ENCODE data around the gene TRPM8.
"Not testable (repeated sequence)": the region's sequence is repeated elsewhere in the genome, so short reads cannot be mapped to it uniquely, and the experiment has no call there.

Gene TRPM8

GRCh38 chr2:233917116-233917515 lies at the start of gene TRPM8:
TSS of gene TRPM8 (plus strand) at chr2:233917373. CDS start at chr2:233926538, 9,165 bp downstream.
- no peaks in the 10 kb centered on the region for H3K4me1 ChIP-seq (ENCODE audit: insufficient read depth, insufficient read length)
- no peaks in the 10 kb centered on the region for H3K36me3 ChIP-seq (ENCODE audit: insufficient read depth, insufficient read length, low read length)
- H3K9me3 ChIP-seq (ENCODE audit: insufficient read depth, low read length) = no peaks in the 10 kb centered on the region
- H3K4me3 ChIP-seq (ENCODE audit: insufficient read length, low read depth) = no peak within 1 kb of the TSS
- no peak within 1 kb of the TSS for H3K9ac ChIP-seq (ENCODE audit: insufficient read length, low read depth)
- TF ChIP-seq ZNF274 (IDR thresholded peaks at IDR 0.05; ENCODE audit: low read depth, low read length) = no peak
- TF ChIP-seq YY1 (IDR thresholded peaks at IDR 0.05; ENCODE audit: insufficient read depth, insufficient read length) = no peak
- no peak for TF ChIP-seq SUZ12 (IDR thresholded peaks at IDR 0.05; ENCODE audit: extremely low read depth, insufficient read depth, insufficient read length)
- H3K27me3 ChIP-seq (ENCODE audit: insufficient read depth, insufficient read length) = no peaks in the 10 kb centered on the region
- no peak for DNase-seq (ENCODE audit: low read depth, low spot score)

- no peak for DNase-seq (ENCODE audit: low read depth, low spot score)
Observed at GRCh38 chr2:233867993-233868532, 49.1 kb upstream of the TRPM8 start, which contains the start of gene MSL3B. TSS of gene MSL3B (minus strand) at chr2:233868386.

DNA sequence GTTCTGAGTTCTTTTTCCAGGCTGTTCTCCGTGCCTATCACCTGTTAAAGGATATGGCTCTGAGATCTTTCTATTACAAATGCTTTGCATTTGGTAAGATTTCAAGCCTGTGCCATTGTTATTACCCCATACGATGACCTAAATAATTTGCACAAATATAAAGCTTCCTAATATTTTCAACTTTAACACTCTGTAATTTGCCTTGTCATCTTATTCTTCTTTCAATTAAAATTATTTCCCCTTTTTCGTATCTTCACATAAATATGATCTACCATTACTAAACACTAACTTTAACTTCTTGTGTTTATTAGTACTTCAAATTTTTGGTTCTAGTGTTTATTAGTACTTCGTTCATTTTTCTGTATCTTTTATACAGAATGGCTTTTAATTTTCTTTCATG lies 45.7 kb upstream of the TRPM8 start:
- Histone ChIP-seq H3K4me1 (ENCODE audit: insufficient read depth, insufficient read length) (no peaks in the 10 kb centered on the region), H3K9me3 (ENCODE audit: insufficient read depth, low read length) (peaks cover 24% of the 10 kb centered on the region), H3K36me3 (ENCODE audit: insufficient read depth, insufficient read length, low read length) (peaks cover 6% of the 10 kb centered on the region), H3K27me3 (ENCODE audit: insufficient read depth, insufficient read length) (no peaks in the 10 kb centered on the region), H3K9ac (ENCODE audit: insufficient read length, low read depth) (no peak overlapping the region), H3K4me3 (ENCODE audit: insufficient read length, low read depth) (no peak overlapping the region)
- no peak for TF ChIP-seq YY1 (IDR thresholded peaks at IDR 0.05; ENCODE audit: insufficient read depth, insufficient read length)
- TF ChIP-seq ZNF274 (IDR thresholded peaks at IDR 0.05; ENCODE audit: low read depth, low read length) = no peak
- TF ChIP-seq SUZ12 (IDR thresholded peaks at IDR 0.05; ENCODE audit: extremely low read depth, insufficient read depth, insufficient read length) = no peak
- DNase-seq (ENCODE audit: low read depth, low spot score) = no peak

More at GRCh38 chr2:233867993-233868532, 49.1 kb upstream of the TRPM8 start, which contains the start of gene MSL3B:
- H3K27me3 ChIP-seq (ENCODE audit: insufficient read depth, insufficient read length) = no peaks in the 10 kb centered on the region
- H3K36me3 ChIP-seq (ENCODE audit: insufficient read depth, insufficient read length, low read length) = peaks cover 14% of the 10 kb centered on the region
- peak within 1 kb of the TSS; percentile 61 for H3K9ac ChIP-seq (ENCODE audit: insufficient read length, low read depth)
- peak within 1 kb of the TSS; percentile 46 for H3K4me3 ChIP-seq (ENCODE audit: insufficient read length, low read depth)
- TF ChIP-seq ZNF274 (IDR thresholded peaks at IDR 0.05; ENCODE audit: low read depth, low read length) = no peak
- no peak for TF ChIP-seq YY1 (IDR thresholded peaks at IDR 0.05; ENCODE audit: insufficient read depth, insufficient read length)
- TF ChIP-seq SUZ12 (IDR thresholded peaks at IDR 0.05; ENCODE audit: extremely low read depth, insufficient read depth, insufficient read length) = no peak
- H3K4me1 ChIP-seq (ENCODE audit: insufficient read depth, insufficient read length) = no peaks in the 10 kb centered on the region
- H3K9me3 ChIP-seq (ENCODE audit: insufficient read depth, low read length) = peaks cover 32% of the 10 kb centered on the region

- not testable (repeated sequence) for H3K9ac ChIP-seq (ENCODE audit: insufficient read length, low read depth); DNase-seq (ENCODE audit: low read depth, low spot score); H3K4me3 ChIP-seq (ENCODE audit: insufficient read length, low read depth); H3K4me1 ChIP-seq (ENCODE audit: insufficient read depth, insufficient read length); H3K36me3 ChIP-seq (ENCODE audit: insufficient read depth, insufficient read length, low read length); H3K27me3 ChIP-seq (ENCODE audit: insufficient read depth, insufficient read length)
- peaks cover 17% of the 10 kb centered on the region for H3K9me3 ChIP-seq (ENCODE audit: insufficient read depth, low read length)
Observed at GRCh38 chr2:233872125-233872524, 45.0 kb upstream of the TRPM8 start.

- Histone ChIP-seq H3K27me3 (ENCODE audit: insufficient read depth, insufficient read length) (no peaks in the 10 kb centered on the region), H3K4me3 (ENCODE audit: insufficient read length, low read depth) (no peak overlapping the region), H3K9ac (ENCODE audit: insufficient read length, low read depth) (no peak overlapping the region), H3K4me1 (ENCODE audit: insufficient read depth, insufficient read length) (no peaks in the 10 kb centered on the region), H3K36me3 (ENCODE audit: insufficient read depth, insufficient read length, low read length) (no peaks in the 10 kb centered on the region), H3K9me3 (ENCODE audit: insufficient read depth, low read length) (peaks cover 7% of the 10 kb centered on the region; the same call in 1 of the 2 replicates)
- DNase-seq (ENCODE audit: low read depth, low spot score) = no peak
- TF ChIP-seq ZNF274 (IDR thresholded peaks at IDR 0.05; ENCODE audit: low read depth, low read length) (no peak), SUZ12 (IDR thresholded peaks at IDR 0.05; ENCODE audit: extremely low read depth, insufficient read depth, insufficient read length) (no peak)
Observed at GRCh38 chr2:233882353-233882752, 34.8 kb upstream of the TRPM8 start.

GRCh38 chr2:233892793-233893192 lies 24.4 kb upstream of the TRPM8 start:
- TF ChIP-seq ZNF274 (IDR thresholded peaks at IDR 0.05; ENCODE audit: low read depth, low read length) = no peak
- TF ChIP-seq SUZ12 (IDR thresholded peaks at IDR 0.05; ENCODE audit: extremely low read depth, insufficient read depth, insufficient read length) = no peak
- TF ChIP-seq YY1 (IDR thresholded peaks at IDR 0.05; ENCODE audit: insufficient read depth, insufficient read length) = no peak
- H3K4me3 ChIP-seq (ENCODE audit: insufficient read length, low read depth) = no peak overlapping the region
- H3K4me1 ChIP-seq (ENCODE audit: insufficient read depth, insufficient read length) = no peaks in the 10 kb centered on the region
- H3K36me3 ChIP-seq (ENCODE audit: insufficient read depth, insufficient read length, low read length) = no peaks in the 10 kb centered on the region
- H3K27me3 ChIP-seq (ENCODE audit: insufficient read depth, insufficient read length) = no peaks in the 10 kb centered on the region
- no peak for DNase-seq (ENCODE audit: low read depth, low spot score)
- H3K9me3 ChIP-seq (ENCODE audit: insufficient read depth, low read length) = no peaks in the 10 kb centered on the region
- no peak overlapping the region for H3K9ac ChIP-seq (ENCODE audit: insufficient read length, low read depth)

DNA sequence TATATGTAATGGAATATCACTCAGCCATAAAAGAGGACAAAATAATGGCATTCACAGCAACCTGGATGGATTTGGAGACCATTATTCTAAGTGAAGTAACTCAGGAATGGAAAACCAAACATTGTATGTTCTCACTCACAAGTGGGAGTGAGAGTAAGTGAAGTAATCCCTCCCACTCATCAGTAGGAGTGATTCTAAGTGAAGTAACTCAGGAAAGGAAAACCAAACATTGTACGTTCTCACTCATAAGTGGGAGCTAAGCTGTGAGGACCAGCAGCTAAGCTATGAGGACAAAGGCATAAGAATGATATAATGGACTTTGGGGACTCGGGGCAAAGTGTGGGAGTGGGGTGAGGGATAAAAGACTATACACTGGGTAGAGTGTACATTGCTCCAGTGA lies 20.9 kb upstream of the TRPM8 start:
- H3K4me1 ChIP-seq (ENCODE audit: insufficient read depth, insufficient read length); H3K36me3 ChIP-seq (ENCODE audit: insufficient read depth, insufficient read length, low read length); H3K9ac ChIP-seq (ENCODE audit: insufficient read length, low read depth); H3K9me3 ChIP-seq (ENCODE audit: insufficient read depth, low read length); H3K4me3 ChIP-seq (ENCODE audit: insufficient read length, low read depth); H3K27me3 ChIP-seq (ENCODE audit: insufficient read depth, insufficient read length); DNase-seq (ENCODE audit: low read depth, low spot score): not testable (repeated sequence)

GRCh38 chr2:233901367-233901766 lies 15.8 kb upstream of the TRPM8 start:
- H3K4me1 ChIP-seq (ENCODE audit: insufficient read depth, insufficient read length) = no peaks in the 10 kb centered on the region
- DNase-seq (ENCODE audit: low read depth, low spot score) = no peak
- H3K36me3 ChIP-seq (ENCODE audit: insufficient read depth, insufficient read length, low read length) = no peaks in the 10 kb centered on the region
- TF ChIP-seq ZNF274 (IDR thresholded peaks at IDR 0.05; ENCODE audit: low read depth, low read length) = no peak
- TF ChIP-seq YY1 (IDR thresholded peaks at IDR 0.05; ENCODE audit: insufficient read depth, insufficient read length) = no peak
- TF ChIP-seq SUZ12 (IDR thresholded peaks at IDR 0.05; ENCODE audit: extremely low read depth, insufficient read depth, insufficient read length) = no peak
- H3K9me3 ChIP-seq (ENCODE audit: insufficient read depth, low read length) = no peaks in the 10 kb centered on the region
- H3K27me3 ChIP-seq (ENCODE audit: insufficient read depth, insufficient read length) = no peaks in the 10 kb centered on the region
- no peak overlapping the region for H3K4me3 ChIP-seq (ENCODE audit: insufficient read length, low read depth)
- no peak overlapping the region for H3K9ac ChIP-seq (ENCODE audit: insufficient read length, low read depth)

Data from NT2/D1 (cell line).